Stomach smooth muscle (tissue), 2 donors: Measurements from ENCODE around the gene LEF1.

ENCODE experiments used
- H3K27ac ChIP-seq: one replicate; pipeline ENCODE4 v1.7.0; 2013; ENCODE audit warnings: mild to moderate bottlenecking, low read length, inconsistent platforms
- H3K27me3 ChIP-seq, 2 donors: one replicate each; pipeline ENCODE4 v1.7.0; 2013; ENCODE audit warnings: low read length in 2 of 2; ENCODE audit not compliant: insufficient read depth in 2 of 2, control insufficient read depth in 1 of 2
- H3K36me3 ChIP-seq, 2 donors: one replicate each; pipeline ENCODE4 v1.7.0; 2013; ENCODE audit warnings: low read length in 2 of 2; ENCODE audit not compliant: control insufficient read depth in 2 of 2, insufficient read depth in 2 of 2
- H3K4me1 ChIP-seq: one replicate; pipeline ENCODE4 v1.7.0; 2013; ENCODE audit warnings: low read length; ENCODE audit not compliant: control insufficient read depth, insufficient read depth
- H3K4me3 ChIP-seq, 2 donors: one replicate each; pipeline ENCODE4 v1.7.0; 2013; ENCODE audit warnings: low read length in 2 of 2
- H3K9ac ChIP-seq, 2 donors: one replicate each; pipeline ENCODE4 v1.7.0; 2013; ENCODE audit warnings: low read length in 2 of 2, mild to moderate bottlenecking in 1 of 2
- H3K9me3 ChIP-seq, 2 donors: one replicate each; pipeline ENCODE4 v1.7.0; 2013; ENCODE audit warnings: low read length in 2 of 2; ENCODE audit not compliant: control insufficient read depth in 2 of 2
- donor health status: healthy.
- donor health status: Pancreatic carcinoma.

LEF1 gene

GRCh38 chr4:107997794-107998193 is 170.9 kb downstream of the LEF1 start:
- no peaks in the 10 kb centered on the region for H3K27me3 ChIP-seq
- peak overlapping the region; percentile 9 to 30 for H3K4me3 ChIP-seq
- H3K27ac ChIP-seq, result no peak overlapping the region
- H3K9ac ChIP-seq, result no peak overlapping the region
- no peaks in the 10 kb centered on the region for H3K36me3 ChIP-seq
- H3K4me1 ChIP-seq, result peaks cover 36% of the 10 kb centered on the region
- no peaks in the 10 kb centered on the region for H3K9me3 ChIP-seq
